GM10266 (cell line): Measurements from ENCODE around the gene USP16.
A peak's percentile ranks its signal among the peaks of the same experiment; 100 is the strongest.
"Not testable (repeated sequence)": the region's sequence is repeated elsewhere in the genome, so short reads cannot be mapped to it uniquely, and the experiment has no call there.

Experiments
- DNase-seq: peaks from one replicate; pipeline ENCODE4 v3.0.0; 2012; ENCODE audit errors: extremely low spot score
- CTCF ChIP-seq: IDR thresholded peaks from 2 replicates; pipeline ENCODE4 v1.5.1; 2012; ENCODE audit warnings: mild to moderate bottlenecking, low read depth; ENCODE audit not compliant: control insufficient read depth, insufficient read depth; ENCODE audit errors: missing control alignments

USP16 gene

GRCh38 chr21:29024474-29025327, at the start of gene USP16:
Gene USP16 (plus strand): TSS chr21:29024668. CDS start chr21:29027914, 3,246 bp downstream.
- DNase-seq = peak; percentile 96
- TF ChIP-seq CTCF = no peak

GRCh38 chr21:28975397-28975796, 49.1 kb upstream of the USP16 start:
- TF ChIP-seq CTCF = no peak
- no peak for DNase-seq

- no peak for DNase-seq
- TF ChIP-seq CTCF = no peak
These were observed 45.4 kb upstream of the USP16 start for GRCh38 chr21:28979092-28979491.

GRCh38 chr21:28982637-28983036, 41.8 kb upstream of the USP16 start:
- no peak for TF ChIP-seq CTCF
- DNase-seq = no peak

- DNase-seq = no peak
These were observed 37.8 kb upstream of the USP16 start for GRCh38 chr21:28986677-28987076.

GRCh38 chr21:28988146-28988545, 36.3 kb upstream of the USP16 start:
- not testable (repeated sequence) for DNase-seq

More at GRCh38 chr21:28986677-28987076, 37.8 kb upstream of the USP16 start:
- TF ChIP-seq CTCF = no peak

GRCh38 chr21:28991861-28992525, 32.5 kb upstream of the USP16 start:
- DNase-seq = no peak
- no peak for TF ChIP-seq CTCF
